Adipocyte (in vitro differentiated cells): ENCODE measurements around the gene TXLNB.
A peak's percentile ranks its signal among the peaks of the same experiment; 100 is the strongest.

ENCODE experiments used
- DNase-seq: peaks from one replicate; pipeline ENCODE4 v3.0.0-alpha.2; 2015; ENCODE audit warnings: low read depth
- H3K27me3 ChIP-seq: replicated peaks from 2 replicates; pipeline ENCODE4 v1.7.0; 2013; ENCODE audit warnings: mild to moderate bottlenecking, low read length, moderate library complexity; ENCODE audit not compliant: control insufficient read depth, insufficient read depth
- H3K36me3 ChIP-seq: 2 replicates; pipeline ENCODE4 v1.7.0; 2013; ENCODE audit warnings: low read length, mild to moderate bottlenecking, moderate library complexity; ENCODE audit not compliant: control insufficient read depth, insufficient read depth, severe bottlenecking
- H3K4me1 ChIP-seq: 2 replicates; pipeline ENCODE4 v1.7.0; 2013; ENCODE audit warnings: mild to moderate bottlenecking, low read length, moderate library complexity; ENCODE audit not compliant: control insufficient read depth, insufficient read depth
- H3K4me3 ChIP-seq: 2 replicates; pipeline ENCODE4 v1.7.0; 2013; ENCODE audit warnings: mild to moderate bottlenecking, low read length, moderate library complexity
- H3K9ac ChIP-seq: 2 replicates; pipeline ENCODE4 v1.7.0; 2013; ENCODE audit warnings: mild to moderate bottlenecking, low read length, moderate library complexity
- H3K9me3 ChIP-seq: 2 replicates; pipeline ENCODE4 v1.7.0; 2013; ENCODE audit warnings: mild to moderate bottlenecking, low read length, moderate library complexity; ENCODE audit not compliant: control insufficient read depth

The TXLNB gene

DNA sequence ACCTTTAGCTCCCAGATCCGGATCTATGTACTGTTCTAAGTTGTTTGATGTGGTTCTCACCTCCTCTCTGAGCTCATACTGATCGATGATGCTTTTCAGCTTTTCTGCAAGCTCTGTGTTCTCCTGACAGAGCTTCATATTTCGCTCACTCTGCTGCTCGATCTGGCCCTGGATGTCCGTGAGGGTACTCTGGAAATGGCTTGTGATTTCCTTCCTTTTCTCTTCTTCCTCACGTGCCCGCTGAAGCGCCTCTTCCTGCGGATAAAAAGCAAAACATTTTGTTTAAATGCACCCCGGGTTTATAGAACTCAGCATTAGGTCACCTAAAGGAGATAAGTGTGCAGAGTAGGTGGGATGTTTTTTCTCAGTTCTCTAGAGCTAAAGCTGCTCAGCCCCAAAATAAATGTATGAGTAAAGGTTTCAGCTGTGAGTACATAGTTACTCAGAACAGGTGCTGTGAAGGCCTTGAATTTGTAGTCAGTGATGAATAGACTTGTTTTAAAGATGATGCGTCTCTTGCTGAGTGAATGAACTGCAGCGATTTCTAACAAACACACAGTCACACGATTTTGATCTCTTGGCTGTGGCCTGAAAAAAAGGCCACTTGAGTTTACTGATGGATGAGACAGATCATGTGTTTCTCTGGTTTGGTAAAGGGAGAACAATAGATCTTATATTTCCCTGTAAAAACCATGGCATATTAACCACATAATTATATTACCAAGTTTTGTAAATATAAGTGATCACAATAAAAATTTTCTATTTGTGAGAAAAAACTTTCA lies 29.1 kb downstream of the TXLNB start:
- no peaks in the 10 kb centered on the region for H3K9me3 ChIP-seq
- no peak overlapping the region for H3K4me3 ChIP-seq
- H3K27me3 ChIP-seq, result no peaks in the 10 kb centered on the region
- no peak for DNase-seq
- H3K4me1 ChIP-seq, result no peaks in the 10 kb centered on the region
- no peak overlapping the region for H3K9ac ChIP-seq
- no peaks in the 10 kb centered on the region for H3K36me3 ChIP-seq

DNA sequence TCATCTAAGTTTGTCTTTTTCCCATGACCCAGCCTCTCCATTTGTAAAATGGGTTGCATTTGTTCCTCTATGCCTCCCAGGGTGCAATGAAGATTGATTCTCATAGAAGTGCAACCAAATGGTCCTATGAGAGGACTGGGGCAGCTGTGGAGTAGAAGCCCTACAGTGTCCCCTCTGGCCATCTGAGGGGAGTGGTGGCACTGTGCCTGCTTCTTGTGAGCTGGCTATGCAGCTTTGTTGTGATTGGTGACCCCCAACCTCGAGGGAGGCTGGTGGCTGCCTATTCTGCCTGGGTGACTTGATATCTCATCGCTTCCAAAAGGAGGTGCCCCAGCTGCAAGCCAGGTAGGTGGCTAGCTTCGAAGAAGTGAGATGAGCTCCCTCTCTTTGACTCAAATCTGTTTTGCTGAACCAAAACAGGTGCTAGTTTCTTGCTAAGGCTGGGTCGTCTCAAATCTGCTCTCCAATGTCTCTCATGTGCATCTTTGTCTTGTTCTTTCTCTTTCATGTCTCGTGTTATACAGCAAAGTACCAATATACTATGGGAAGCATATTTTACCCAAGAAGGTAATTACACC lies 33.9 kb downstream of the TXLNB start:
- Histone ChIP-seq H3K36me3 (no peaks in the 10 kb centered on the region), H3K9me3 (no peaks in the 10 kb centered on the region), H3K9ac (no peak overlapping the region), H3K27me3 (no peaks in the 10 kb centered on the region), H3K4me1 (peaks cover 5% of the 10 kb centered on the region), H3K4me3 (no peak overlapping the region)
- DNase-seq, result no peak

DNA sequence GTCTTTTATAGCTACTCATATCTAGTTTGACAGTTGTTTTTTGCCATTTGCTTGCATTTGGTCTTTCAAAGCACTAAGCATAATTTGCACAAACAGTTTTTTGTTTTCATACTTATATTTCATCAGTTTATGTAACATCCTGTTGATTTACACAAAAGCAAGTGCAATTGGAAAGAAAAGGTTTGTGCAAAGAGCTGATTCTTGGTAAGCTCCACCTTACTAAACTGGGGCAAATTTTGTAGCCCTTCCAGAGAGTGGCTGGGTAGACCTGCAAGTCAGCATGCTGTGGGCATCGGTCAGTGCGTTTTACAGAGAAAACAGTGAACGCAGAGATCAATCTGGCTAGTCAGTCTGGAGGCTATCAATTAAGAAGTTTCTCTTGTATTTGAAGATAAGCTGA lies 34.5 kb downstream of the TXLNB start:
- Histone ChIP-seq H3K4me1 (peaks cover 5% of the 10 kb centered on the region), H3K4me3 (no peak overlapping the region), H3K9ac (no peak overlapping the region), H3K36me3 (no peaks in the 10 kb centered on the region), H3K27me3 (no peaks in the 10 kb centered on the region), H3K9me3 (no peaks in the 10 kb centered on the region)
- DNase-seq, result no peak

DNA sequence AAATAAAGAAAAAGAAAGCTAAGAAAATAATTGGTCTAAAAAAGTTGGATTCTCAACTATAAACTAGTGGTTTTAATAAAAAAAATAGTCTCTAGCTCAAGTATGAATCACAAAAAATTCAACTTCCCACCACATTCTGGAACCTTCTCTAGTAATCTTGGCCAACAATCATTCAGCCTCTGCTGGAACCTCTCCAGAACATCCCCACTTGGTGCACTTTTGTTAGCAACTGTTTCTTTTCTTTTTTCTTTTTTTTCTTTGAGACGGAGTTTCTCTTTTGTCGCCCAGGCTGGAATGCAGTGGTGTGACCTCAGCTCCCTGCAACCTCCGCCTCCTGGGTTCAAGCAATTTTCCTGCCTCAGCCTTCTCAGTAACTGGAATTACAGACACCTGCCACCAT lies 35.7 kb downstream of the TXLNB start:
- no peaks in the 10 kb centered on the region for H3K27me3 ChIP-seq
- no peak overlapping the region for H3K9ac ChIP-seq
- no peak overlapping the region for H3K4me3 ChIP-seq
- peaks cover 15% of the 10 kb centered on the region for H3K4me1 ChIP-seq
- DNase-seq, result peak; percentile 43
- H3K36me3 ChIP-seq, result no peaks in the 10 kb centered on the region
- no peaks in the 10 kb centered on the region for H3K9me3 ChIP-seq

DNA sequence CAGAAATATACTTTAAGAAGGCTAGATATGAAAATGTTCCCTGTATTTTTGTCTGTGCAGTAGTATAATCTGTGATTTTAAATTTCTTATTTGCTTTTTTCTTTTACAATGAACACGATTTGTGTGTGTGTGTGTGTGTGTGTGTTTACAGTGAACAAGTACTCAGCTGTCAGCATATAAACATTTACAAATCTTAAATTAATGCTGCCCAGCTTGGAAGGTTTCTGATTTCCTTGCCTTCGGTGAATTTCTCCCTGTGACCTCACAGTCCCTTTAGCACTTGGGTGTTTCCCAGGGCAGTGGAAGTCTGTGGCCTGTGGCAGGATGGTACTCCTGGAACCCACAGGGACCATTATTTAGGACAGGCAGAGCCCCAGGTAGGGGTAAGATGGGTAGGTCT lies 37.6 kb downstream of the TXLNB start:
- Histone ChIP-seq H3K9ac (no peak overlapping the region), H3K4me3 (no peak overlapping the region), H3K36me3 (no peaks in the 10 kb centered on the region), H3K4me1 (peaks cover 28% of the 10 kb centered on the region), H3K27me3 (no peaks in the 10 kb centered on the region), H3K9me3 (no peaks in the 10 kb centered on the region)
- DNase-seq, result no peak

DNA sequence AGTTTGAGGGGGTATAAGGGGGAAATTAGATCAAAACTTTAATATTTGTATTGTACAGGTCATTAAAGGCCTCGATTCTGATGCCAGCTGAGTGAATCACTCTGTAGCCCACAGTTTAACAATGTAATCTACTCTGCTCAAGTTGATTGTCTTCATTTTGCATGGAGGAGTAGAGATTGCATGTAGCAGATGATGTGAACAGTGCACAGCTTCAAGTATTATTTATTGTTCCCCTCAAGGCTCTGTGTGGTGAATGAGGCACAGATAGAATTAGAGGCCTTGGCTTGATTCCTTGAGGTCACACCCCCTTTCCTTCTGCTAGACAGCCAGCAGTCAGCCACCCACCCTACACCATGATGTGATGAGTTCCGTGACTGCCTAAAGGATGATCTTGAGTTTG lies 38.1 kb downstream of the TXLNB start:
- DNase-seq, result no peak
- H3K27me3 ChIP-seq, result no peaks in the 10 kb centered on the region
- H3K9me3 ChIP-seq, result no peaks in the 10 kb centered on the region

DNA sequence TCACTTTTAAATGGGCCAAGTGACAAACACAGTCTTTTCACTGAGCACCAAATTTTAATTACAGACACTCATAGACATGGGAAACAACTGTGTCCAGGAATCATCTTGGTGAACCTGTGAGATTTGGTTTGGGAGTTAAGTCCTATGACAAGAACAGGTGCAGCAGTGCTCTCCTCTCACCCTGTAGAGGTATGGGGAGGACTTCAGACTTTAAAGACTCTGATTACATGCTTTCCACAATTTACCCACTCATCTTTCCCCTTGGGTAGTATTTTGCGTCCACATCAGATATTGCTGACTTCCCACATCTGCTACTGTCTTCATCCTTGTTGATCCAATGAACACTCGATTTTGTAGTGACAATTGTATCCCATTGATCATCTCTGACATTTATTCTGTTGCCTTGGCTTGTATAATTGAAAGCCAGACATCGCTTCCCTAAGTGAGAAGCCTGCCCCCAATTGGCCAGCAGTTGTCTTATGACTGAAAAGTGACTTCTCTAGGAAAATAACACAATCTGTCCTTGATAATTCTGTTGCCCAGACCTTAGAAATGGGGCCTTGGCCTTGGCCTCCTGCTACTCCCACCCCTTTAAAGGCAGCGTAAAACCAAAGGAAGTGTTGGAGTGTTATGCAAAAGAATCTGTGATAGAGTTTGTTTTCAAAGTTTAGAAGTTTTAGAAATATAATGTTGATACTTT lies 40.0 kb downstream of the TXLNB start:
- Histone ChIP-seq H3K4me1 (peaks cover 32% of the 10 kb centered on the region), H3K36me3 (no peaks in the 10 kb centered on the region), H3K9me3 (no peaks in the 10 kb centered on the region), H3K27me3 (no peaks in the 10 kb centered on the region), H3K4me3 (peak overlapping the region; percentile 54), H3K9ac (no peak overlapping the region)
- no peak for DNase-seq

More for the DNA sequence above, 38.1 kb downstream of the TXLNB start:
- Histone ChIP-seq H3K4me1 (peaks cover 32% of the 10 kb centered on the region), H3K36me3 (no peaks in the 10 kb centered on the region), H3K9ac (no peak overlapping the region), H3K4me3 (no peak overlapping the region)

DNA sequence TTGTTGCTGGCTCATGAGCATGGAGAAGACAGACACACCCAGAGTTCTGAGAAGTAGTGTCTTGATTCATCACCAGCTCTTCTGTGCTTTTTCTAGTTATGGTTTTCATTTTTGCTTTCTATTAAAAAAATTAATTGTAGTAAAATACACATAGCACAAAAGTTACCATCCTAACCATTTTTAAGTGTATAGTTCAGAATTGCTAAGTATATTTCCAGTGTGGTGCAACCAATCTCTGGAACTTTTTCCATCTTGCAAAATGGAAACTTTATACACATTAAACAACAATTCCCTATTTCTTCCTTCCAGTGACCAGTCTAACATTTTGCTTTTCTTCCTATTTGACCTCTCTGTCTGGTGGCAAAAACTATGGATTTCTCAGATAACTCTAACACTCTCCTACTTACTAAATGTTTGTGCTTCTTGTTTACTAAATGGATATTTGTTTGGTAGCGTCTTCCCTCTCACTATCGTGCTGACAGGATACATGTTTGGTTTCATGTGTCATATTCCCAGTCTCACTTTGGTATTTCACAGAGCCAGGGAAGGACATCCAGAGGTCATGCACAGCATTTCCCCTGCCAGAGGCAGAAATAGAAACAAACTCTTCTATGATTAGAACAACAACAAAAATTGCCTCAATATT lies 40.6 kb downstream of the TXLNB start:
- peak; percentile 1 for DNase-seq
- Histone ChIP-seq H3K36me3 (no peaks in the 10 kb centered on the region), H3K4me3 (peak overlapping the region; percentile 54), H3K27me3 (no peaks in the 10 kb centered on the region), H3K9me3 (no peaks in the 10 kb centered on the region), H3K4me1 (peaks cover 32% of the 10 kb centered on the region), H3K9ac (peak overlapping the region; percentile 10)

DNA sequence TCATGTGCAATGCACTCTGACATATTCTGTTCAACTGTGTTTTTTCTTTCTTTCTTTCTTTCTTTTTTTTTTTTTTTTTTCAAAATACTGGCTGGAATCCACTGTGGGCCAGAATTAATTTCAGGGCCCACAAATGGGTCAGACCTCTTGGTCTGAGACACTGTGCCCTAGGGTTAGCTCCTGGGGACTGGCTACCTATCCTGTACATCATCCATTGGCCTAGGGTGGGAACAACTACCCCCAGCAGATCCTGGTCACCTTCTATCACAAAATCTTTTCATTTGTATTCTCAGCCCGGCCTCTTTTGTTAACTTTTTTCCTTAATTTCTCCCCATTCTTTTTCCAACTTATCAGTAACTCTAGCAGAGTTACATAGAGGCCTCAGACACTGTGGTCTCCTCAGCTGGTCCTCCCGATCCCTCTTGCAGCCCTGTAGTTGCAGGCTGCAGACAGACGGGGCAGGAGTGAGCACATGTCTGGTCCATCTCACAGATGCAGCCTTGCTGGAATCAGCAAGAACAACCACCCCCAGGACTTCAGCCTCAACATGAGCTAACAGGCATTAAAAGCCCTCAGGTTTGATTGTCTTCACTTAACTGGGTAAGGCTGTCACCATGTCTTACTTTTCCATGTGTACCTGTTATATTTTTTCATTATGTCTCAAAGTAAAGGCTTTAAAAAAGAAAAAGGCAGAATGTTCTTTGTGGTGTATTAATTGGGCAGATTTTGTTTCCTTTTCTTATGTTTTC lies 41.3 kb downstream of the TXLNB start:
- no peaks in the 10 kb centered on the region for H3K27me3 ChIP-seq

DNA sequence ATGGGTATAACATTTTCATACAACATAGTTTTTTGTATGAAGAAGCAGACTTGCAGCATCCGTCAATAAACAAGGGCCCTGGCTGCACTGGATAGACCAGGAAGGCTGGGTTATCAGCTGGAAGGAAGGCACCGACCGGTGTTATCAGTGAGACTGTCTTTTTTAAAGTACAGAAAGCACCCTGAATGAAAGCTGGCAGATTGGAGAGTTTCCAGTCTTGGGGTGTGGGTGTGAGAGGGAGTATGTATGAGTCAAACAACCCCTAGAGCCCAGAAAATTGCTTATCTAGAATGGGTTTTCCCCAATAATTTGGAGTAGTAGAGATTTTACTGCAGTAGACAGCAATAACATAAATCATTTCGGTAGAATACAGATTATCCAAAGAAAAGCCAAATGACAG lies 42.4 kb downstream of the TXLNB start:
- Histone ChIP-seq H3K9ac (no peak overlapping the region), H3K36me3 (no peaks in the 10 kb centered on the region), H3K4me1 (peaks cover 27% of the 10 kb centered on the region), H3K27me3 (no peaks in the 10 kb centered on the region), H3K9me3 (no peaks in the 10 kb centered on the region), H3K4me3 (no peak overlapping the region)
- no peak for DNase-seq

More for the DNA sequence above, 41.3 kb downstream of the TXLNB start:
- Histone ChIP-seq H3K9ac (no peak overlapping the region), H3K36me3 (no peaks in the 10 kb centered on the region), H3K9me3 (no peaks in the 10 kb centered on the region), H3K4me3 (no peak overlapping the region), H3K4me1 (peaks cover 27% of the 10 kb centered on the region)
- peak; percentile 58 for DNase-seq
